Measurements from ENCODE around the gene LRP1.
A peak's percentile ranks its signal among the peaks of the same experiment; 100 is the strongest.

LRP1 gene

DNA sequence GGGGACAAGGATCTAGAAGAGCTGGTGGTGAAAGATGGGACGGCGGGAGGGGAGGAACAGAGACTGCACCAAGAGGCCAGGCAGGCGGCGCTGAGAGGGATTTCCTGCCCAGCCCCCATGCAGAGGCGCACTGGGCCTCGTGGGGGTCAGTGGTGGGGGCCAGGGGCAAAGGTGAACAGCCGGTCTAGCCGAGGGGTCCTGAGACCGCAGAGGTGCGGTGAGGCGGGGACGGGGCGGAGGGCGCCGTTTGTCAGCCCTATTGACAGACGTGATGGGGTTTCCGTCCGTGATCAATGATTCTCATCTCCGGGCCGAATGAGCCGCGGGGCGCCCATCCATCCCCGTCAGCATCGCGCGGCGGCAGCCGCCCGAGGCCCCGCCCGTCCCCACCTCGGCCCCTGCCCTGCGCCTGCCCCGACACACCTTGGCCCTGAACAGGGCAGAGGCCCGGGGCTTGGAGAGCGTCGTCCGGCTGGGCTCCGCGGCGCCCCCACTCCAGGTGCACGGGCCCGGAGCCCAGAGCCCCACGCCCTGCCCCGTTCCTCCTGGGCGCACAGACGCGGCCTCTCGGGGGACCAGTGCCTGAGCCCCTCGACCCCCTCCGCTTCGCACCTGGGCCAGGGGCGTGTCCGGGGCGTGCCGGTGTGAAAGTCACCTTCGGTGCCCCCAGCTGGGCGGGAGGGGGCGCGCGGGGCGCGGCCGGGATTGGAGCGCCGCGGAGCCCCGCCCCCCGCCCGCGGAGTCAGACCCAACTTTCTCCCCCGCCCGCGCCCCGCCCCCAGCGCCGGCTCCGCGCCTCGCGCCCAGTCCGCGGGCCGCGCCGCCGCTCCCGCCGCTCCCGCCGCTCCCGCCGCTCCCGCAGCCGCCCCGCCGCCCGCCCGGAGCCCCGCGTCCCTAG is 88.0 kb downstream of the LRP1 start, which contains the start of gene NXPH4:
Gene NXPH4, plus strand, starts transcription at position 781 of the 898 bp plus-strand sequence. CDS start 176 bp downstream, outside the sequence.
- Histone ChIP-seq H3K9ac (ENCODE audit: low read length) (no peak within 1 kb of the TSS; the same call in 1 of the 2 replicates), H3K9me2 (replicated peaks; ENCODE audit: insufficient read depth, low read length) (no peaks in the 10 kb centered on the region), H3F3A (ENCODE audit: insufficient read depth, low read length) (peaks cover 10% of the 10 kb centered on the region), H3K27ac (ENCODE audit: low read length) (no peak within 1 kb of the TSS), H3K27me3 (replicated peaks; ENCODE audit: insufficient read depth, low read length) (peaks cover 92% of the 10 kb centered on the region), H3K4me1 (ENCODE audit: low read length) (peaks cover 17% of the 10 kb centered on the region), H3K36me3 (replicated peaks; ENCODE audit: insufficient read depth, low read length) (no peaks in the 10 kb centered on the region), H2AFZ (ENCODE audit: low read length) (peak within 1 kb of the TSS; percentile 85), H3K4me3 (ENCODE audit: low read length) (peak within 1 kb of the TSS; percentile 70), H4K20me1 (ENCODE audit: insufficient read depth, low read length) (0 out of 2 replicates have a peak, but pooled peaks cover 4% of the 10 kb centered on the region), H3K4me2 (ENCODE audit: low read depth, low read length) (peak within 1 kb of the TSS; percentile 100), H3K79me2 (ENCODE audit: low read length) (no peaks in the 10 kb centered on the region), H3K9me3 (replicated peaks; ENCODE audit: insufficient read depth, low read length) (no peaks in the 10 kb centered on the region)
- peak; percentile 34 for DNase-seq
- TF ChIP-seq, protein P1, sequence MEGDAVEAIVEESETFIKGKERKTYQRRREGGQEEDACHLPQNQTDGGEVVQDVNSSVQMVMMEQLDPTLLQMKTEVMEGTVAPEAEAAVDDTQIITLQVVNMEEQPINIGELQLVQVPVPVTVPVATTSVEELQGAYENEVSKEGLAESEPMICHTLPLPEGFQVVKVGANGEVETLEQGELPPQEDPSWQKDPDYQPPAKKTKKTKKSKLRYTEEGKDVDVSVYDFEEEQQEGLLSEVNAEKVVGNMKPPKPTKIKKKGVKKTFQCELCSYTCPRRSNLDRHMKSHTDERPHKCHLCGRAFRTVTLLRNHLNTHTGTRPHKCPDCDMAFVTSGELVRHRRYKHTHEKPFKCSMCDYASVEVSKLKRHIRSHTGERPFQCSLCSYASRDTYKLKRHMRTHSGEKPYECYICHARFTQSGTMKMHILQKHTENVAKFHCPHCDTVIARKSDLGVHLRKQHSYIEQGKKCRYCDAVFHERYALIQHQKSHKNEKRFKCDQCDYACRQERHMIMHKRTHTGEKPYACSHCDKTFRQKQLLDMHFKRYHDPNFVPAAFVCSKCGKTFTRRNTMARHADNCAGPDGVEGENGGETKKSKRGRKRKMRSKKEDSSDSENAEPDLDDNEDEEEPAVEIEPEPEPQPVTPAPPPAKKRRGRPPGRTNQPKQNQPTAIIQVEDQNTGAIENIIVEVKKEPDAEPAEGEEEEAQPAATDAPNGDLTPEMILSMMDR (IDR thresholded peaks at IDR 0.05; ENCODE audit: low read length), result no peak
- TF ChIP-seq EZH2phosphoT487 (IDR thresholded peaks at IDR 0.05; ENCODE audit: low read length), result no peak
- no peak for TF ChIP-seq EZH2 (optimal IDR thresholded peaks at IDR 0.05; ENCODE audit: low read depth, low read length)

DNA sequence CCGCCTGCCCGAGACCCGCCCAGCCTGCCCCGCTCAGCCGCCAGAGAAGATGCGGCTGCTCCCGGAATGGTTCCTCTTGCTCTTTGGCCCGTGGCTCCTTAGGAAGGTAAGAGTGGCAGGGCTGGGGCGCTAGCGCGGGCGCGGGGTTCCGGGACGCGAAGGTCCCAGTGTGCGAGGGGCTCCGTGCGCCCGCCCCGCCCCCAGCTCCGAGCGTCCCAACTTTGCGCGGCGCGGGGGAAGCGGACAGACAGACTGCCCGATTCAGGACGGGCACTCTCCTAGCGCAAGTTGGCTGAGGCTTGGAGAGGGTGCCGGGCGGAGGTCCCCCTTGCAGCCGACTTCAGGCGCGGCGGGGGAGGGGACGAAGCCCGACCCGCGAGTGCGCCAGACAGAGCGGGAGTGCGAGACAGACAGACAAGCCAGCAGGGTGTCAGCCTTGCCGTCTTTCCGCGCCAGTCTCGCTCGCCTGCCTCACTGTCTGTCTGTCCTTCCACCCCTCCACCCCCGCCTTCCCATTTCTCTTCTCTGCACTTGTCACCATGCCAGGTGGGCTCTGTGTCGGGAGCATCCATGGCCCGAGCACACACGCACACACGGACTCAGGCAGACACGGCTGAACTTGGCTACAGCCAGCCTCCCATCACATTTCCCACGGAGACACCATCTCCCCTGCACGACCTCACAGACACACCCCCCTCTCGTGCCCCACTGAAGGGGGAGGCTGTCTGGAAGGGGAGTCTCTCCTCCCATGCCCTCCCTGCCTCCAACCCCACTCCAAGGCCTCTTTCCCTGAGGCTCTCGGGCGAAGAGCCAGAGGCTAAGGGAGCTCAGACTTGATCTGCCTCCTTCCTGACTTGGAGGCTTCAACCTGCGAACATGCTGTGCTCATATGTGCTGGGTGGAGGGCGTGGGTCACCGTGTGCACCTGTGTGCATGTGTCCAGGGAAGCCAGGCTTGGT is 88.9 kb downstream of the LRP1 start:
- peak overlapping the region; percentile 70 for H3K4me3 ChIP-seq (ENCODE audit: low read length)
- H3K79me2 ChIP-seq (ENCODE audit: low read length), result no peaks in the 10 kb centered on the region
- H3K9me2 ChIP-seq (replicated peaks; ENCODE audit: insufficient read depth, low read length), result no peaks in the 10 kb centered on the region
- peak overlapping the region; percentile 100 for H3K4me2 ChIP-seq (ENCODE audit: low read depth, low read length)
- H4K20me1 ChIP-seq (ENCODE audit: insufficient read depth, low read length), result 0 out of 2 replicates have a peak, but pooled peaks cover 4% of the 10 kb centered on the region
- TF ChIP-seq EZH2phosphoT487 (IDR thresholded peaks at IDR 0.05; ENCODE audit: low read length), result no peak
- no peak for TF ChIP-seq EZH2 (optimal IDR thresholded peaks at IDR 0.05; ENCODE audit: low read depth, low read length)
- TF ChIP-seq, protein P1 (IDR thresholded peaks at IDR 0.05; ENCODE audit: low read length), result no peak
- H3K27me3 ChIP-seq (replicated peaks; ENCODE audit: insufficient read depth, low read length), result peaks cover 92% of the 10 kb centered on the region
- no peak overlapping the region for H3K27ac ChIP-seq (ENCODE audit: low read length)
- peak overlapping the region; percentile 85 for H2AFZ ChIP-seq (ENCODE audit: low read length)
- no peaks in the 10 kb centered on the region for H3K36me3 ChIP-seq (replicated peaks; ENCODE audit: insufficient read depth, low read length)
- DNase-seq, result no peak
- H3K9me3 ChIP-seq (replicated peaks; ENCODE audit: insufficient read depth, low read length), result no peaks in the 10 kb centered on the region
- peaks cover 17% of the 10 kb centered on the region for H3K4me1 ChIP-seq (ENCODE audit: low read length)
- H3K9ac ChIP-seq (ENCODE audit: low read length), result no peak overlapping the region; the same call in 1 of the 2 replicates
- H3F3A ChIP-seq (ENCODE audit: insufficient read depth, low read length), result peaks cover 10% of the 10 kb centered on the region

DNA sequence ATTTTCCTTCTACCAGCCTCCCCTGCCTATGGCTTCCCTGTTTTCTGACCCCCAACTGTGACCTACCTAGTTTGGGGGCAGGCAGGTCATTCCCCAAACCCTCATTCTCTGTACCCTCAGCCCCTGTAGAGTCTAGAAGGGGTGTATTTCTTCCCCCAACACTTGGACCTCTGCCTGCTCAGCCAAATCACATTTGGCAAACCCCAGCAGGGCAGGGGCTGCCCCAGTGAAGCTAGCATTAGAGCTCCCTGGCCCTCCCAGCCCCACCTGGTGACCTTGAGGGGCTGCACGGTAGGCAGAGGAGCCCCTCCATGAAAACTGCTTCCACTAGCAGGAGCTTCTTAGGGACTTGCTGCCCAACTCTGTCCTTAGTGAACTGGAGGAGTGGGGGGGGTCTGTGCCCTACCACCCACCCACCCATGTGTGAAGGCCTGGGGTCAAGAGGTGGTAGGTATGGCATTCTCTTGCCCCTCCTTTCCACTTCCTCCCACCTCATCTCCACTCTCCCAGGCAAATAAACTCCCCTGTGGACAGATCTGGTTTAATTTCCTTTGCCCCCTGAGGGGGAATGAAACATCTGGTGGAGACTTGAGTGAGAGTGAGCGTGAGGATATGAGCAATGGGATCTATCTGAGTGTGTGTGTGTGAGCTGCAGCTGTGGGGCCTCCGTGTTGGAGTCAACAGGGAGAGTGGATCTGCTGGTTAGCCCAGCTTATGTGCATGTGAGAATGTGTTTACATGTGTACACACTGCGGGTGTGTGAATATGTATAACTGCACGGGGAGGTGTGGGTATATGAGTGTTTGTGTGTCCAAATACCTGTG is 90.0 kb downstream of the LRP1 start:
- H3K4me1 ChIP-seq (ENCODE audit: low read length), result peaks cover 17% of the 10 kb centered on the region
- no peaks in the 10 kb centered on the region for H3K36me3 ChIP-seq (replicated peaks; ENCODE audit: insufficient read depth, low read length)
- 0 out of 2 replicates have a peak, but pooled peaks cover 4% of the 10 kb centered on the region for H4K20me1 ChIP-seq (ENCODE audit: insufficient read depth, low read length)
- TF ChIP-seq EZH2 (optimal IDR thresholded peaks at IDR 0.05; ENCODE audit: low read depth, low read length) (no peak), EZH2phosphoT487 (IDR thresholded peaks at IDR 0.05; ENCODE audit: low read length) (no peak)
- TF ChIP-seq, protein P1 (IDR thresholded peaks at IDR 0.05; ENCODE audit: low read length), result no peak
- H3F3A ChIP-seq (ENCODE audit: insufficient read depth, low read length), result peaks cover 10% of the 10 kb centered on the region
- no peak overlapping the region for H2AFZ ChIP-seq (ENCODE audit: low read length)
- H3K4me2 ChIP-seq (ENCODE audit: low read depth, low read length), result no peak overlapping the region
- no peaks in the 10 kb centered on the region for H3K79me2 ChIP-seq (ENCODE audit: low read length)
- H3K27ac ChIP-seq (ENCODE audit: low read length), result no peak overlapping the region
- no peak overlapping the region for H3K9ac ChIP-seq (ENCODE audit: low read length)
- H3K27me3 ChIP-seq (replicated peaks; ENCODE audit: insufficient read depth, low read length), result peaks cover 94% of the 10 kb centered on the region
- DNase-seq, result no peak
- H3K9me3 ChIP-seq (replicated peaks; ENCODE audit: insufficient read depth, low read length), result no peaks in the 10 kb centered on the region
- H3K4me3 ChIP-seq (ENCODE audit: low read length), result no peak overlapping the region
- H3K9me2 ChIP-seq (replicated peaks; ENCODE audit: insufficient read depth, low read length), result no peaks in the 10 kb centered on the region

Measured in MM.1S (cell line).